Activated naive CD4-positive, alpha-beta T cell treated with anti-CD3 and anti-CD28 coated beads for 36 hours (primary cell): ENCODE measurements around the gene HOXC11. TPM values are rescaled to one million over a fixed set of nuclear protein-coding genes. Genes with fewer than 3 reads are reported as not detected.

Experiments
- CTCF ChIA-PET: fragments of 350-600 bp; sonication (Branson Sonifier 250); formaldehyde crosslinking; loops from one replicate; lab custom pipeline; 2021; ENCODE audit warnings: antibody characterized with exemption; lab: Charles Lee
- DNase-seq: peaks from one replicate; pipeline ENCODE4 v3.0.0-alpha.2; 2020
- H3K27ac Mint-ChIP-seq: one replicate; pipeline ENCODE4 v1.8.0; 2021; ENCODE audit warnings: mild to moderate bottlenecking, mixed read lengths
- H3K27me3 Mint-ChIP-seq: one replicate; pipeline ENCODE4 v1.8.0; 2021; ENCODE audit warnings: low read depth, mixed read lengths
- H3K36me3 Mint-ChIP-seq: one replicate; pipeline ENCODE4 v1.8.0; 2021; ENCODE audit warnings: low read depth, mixed read lengths
- H3K4me1 Mint-ChIP-seq: one replicate; pipeline ENCODE4 v1.8.0; 2021; ENCODE audit warnings: low read depth, mixed read lengths
- H3K4me3 Mint-ChIP-seq: one replicate; pipeline ENCODE4 v1.8.0; 2021; ENCODE audit warnings: mild to moderate bottlenecking, moderate library complexity, mixed read lengths
- H3K9me3 Mint-ChIP-seq: one replicate; pipeline ENCODE4 v1.8.0; 2021; ENCODE audit warnings: mixed read lengths
- intact Hi-C: fragments of 100-400 bp; cut with micrococcal nuclease; formaldehyde crosslinking; loops from one replicate; pipeline ENCODE4 v1.15.1; 2023
- microRNA-seq: library from miRNA; unstranded; fragments of <30 nt; microRNA quantifications from one replicate; pipeline ENCODE4 v1.2.0, GENCODE V29; 2022; ENCODE audit warnings: borderline microRNAs expressed, borderline replicate concordance
- total RNA-seq, 2 experiments: library from RNA; stranded (reverse); gene quantifications; one replicate each; pipeline ENCODE4 v1.2.3, GENCODE V29; 2021

HOXC11 gene
- total RNA-seq, 2 experiments from 2014 or later, result not detected

GRCh38 chr12:54022960-54023884 is 50.3 kb downstream of the HOXC11 start:
- Mint-ChIP-seq H3K27me3 (peaks cover 79% of the 10 kb centered on the region), H3K27ac (no peak overlapping the region), H3K4me1 (peaks cover 18% of the 10 kb centered on the region), H3K9me3 (no peaks in the 10 kb centered on the region), H3K36me3 (no peaks in the 10 kb centered on the region), H3K4me3 (no peak overlapping the region)
- DNase-seq, result no peak
- intact Hi-C loops, result no loop called here
- CTCF ChIA-PET, result interaction anchor here (1.0 to 2.6 kb wide), 7 partner anchors 9 to 191 kb away, joined by 3 to 10 read pairs (median 5); partner anchors contain the start of gene HOXC8

GRCh38 chr12:54024127-54024526 is 51.2 kb downstream of the HOXC11 start:
- Mint-ChIP-seq H3K9me3 (no peaks in the 10 kb centered on the region), H3K4me3 (no peak overlapping the region), H3K27ac (no peak overlapping the region), H3K27me3 (peaks cover 83% of the 10 kb centered on the region), H3K36me3 (no peaks in the 10 kb centered on the region), H3K4me1 (peaks cover 20% of the 10 kb centered on the region)
- CTCF ChIA-PET, result interaction anchor here (1.0 to 2.2 kb wide), 5 partner anchors 8 to 190 kb away, joined by 3 to 9 read pairs (median 4); partner anchors contain the start of gene HOXC8
- intact Hi-C loops, result no loop called here
- DNase-seq, result no peak

- Mint-ChIP-seq H3K27me3 (peaks cover 82% of the 10 kb centered on the region), H3K36me3 (no peaks in the 10 kb centered on the region), H3K27ac (no peak overlapping the region), H3K4me1 (peaks cover 23% of the 10 kb centered on the region), H3K9me3 (no peaks in the 10 kb centered on the region), H3K4me3 (no peak overlapping the region)
- CTCF ChIA-PET, result interaction anchor here (0.7 to 2.2 kb wide), 4 partner anchors 7 to 184 kb away, joined by 3 to 9 read pairs (median 4); no protein-coding TSS in a partner anchor
- intact Hi-C loops, result no loop called here
- no peak for DNase-seq
Observed at GRCh38 chr12:54024581-54025305, 51.8 kb downstream of the HOXC11 start.

DNA sequence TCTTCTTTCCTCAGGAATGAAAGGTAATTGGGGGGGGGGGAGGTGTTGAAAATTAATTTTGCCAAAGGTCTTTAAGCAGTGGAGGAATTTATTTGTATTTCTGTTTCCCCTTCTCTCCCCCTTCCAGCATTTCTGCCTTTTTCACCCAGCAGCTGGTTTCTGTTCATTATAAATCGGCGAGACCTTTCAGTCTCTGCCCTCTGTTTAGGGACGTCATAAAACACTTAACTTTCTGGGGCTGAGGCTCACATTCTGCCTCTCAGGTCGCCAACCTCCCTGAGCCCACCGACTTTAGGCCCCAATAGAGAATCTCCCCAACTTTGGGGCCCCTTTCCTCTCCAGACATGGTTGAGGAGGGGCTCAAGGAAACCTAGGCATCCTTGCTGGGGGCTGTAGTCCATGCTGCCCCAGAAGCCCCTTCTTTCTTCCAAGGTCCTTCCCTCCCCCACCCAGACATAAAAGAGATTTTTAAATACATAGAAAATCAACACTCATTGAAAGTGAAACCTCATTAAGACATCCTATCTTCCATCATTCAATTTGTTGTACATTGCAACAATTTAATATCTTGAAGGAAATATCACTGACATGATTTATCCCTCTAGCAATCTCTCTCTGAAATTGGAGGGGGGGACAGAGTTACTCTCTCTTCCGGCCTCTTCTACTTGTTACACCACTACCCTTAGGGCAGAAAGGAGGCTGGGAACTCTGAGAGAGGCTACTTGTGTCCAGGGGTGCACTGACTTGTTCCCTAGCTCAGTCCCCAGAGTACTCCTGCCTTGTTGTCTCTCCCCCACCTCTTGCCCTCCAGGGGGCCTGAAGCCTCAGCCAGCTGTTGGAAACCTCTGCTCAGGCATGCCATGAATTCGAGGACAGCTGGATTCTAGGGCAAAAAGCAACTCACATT is 52.8 kb downstream of the HOXC11 start:
- no peak overlapping the region for H3K4me3 Mint-ChIP-seq
- CTCF ChIA-PET, result interaction anchor here (1.1 to 1.2 kb wide), 2 partner anchors 20 to 29 kb away, joined by 3 to 4 read pairs; no protein-coding TSS in a partner anchor
- no peaks in the 10 kb centered on the region for H3K9me3 Mint-ChIP-seq
- intact Hi-C loops, result no loop called here
- H3K4me1 Mint-ChIP-seq, result peaks cover 22% of the 10 kb centered on the region
- no peak overlapping the region for H3K27ac Mint-ChIP-seq
- no peaks in the 10 kb centered on the region for H3K36me3 Mint-ChIP-seq
- DNase-seq, result no peak
- peaks cover 79% of the 10 kb centered on the region for H3K27me3 Mint-ChIP-seq

DNA sequence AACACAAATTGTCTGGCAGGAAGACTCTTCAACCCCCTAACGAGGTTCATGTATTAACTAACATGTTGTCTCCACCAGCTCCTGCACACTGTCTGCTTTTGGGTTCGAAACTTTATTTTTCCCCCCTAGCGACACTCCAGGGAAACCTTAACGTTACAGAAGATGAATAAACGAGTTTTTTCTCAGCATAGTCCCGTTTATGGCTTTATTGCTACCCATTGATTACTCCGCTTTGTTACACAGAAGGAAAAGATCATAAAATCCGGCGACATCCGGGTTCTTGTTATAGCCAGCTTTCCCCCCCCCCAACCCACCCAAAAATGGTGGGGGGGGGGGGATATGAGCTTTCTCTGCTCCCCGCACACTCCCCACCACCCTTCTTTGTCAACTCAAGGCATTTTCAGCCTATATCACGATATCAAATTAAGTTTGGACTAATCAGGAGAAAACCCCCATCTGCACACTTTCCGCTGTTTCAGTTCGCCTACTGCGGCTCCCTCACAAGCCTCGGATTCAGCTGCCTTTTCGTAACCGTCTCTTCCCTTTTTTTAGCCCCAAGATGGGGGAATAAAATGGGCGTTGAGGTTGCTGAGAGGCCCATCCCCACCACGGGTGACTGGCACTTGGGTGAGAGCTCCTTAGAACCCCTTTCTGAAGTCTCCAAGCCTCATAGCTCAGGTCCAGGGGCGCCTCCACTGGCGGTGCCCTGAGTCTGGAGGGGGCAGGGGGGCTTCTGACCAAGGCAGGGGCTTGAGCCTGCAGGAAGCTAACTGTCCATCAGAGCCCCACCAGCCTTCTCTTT is 53.9 kb downstream of the HOXC11 start:
- Mint-ChIP-seq H3K4me1 (peaks cover 21% of the 10 kb centered on the region), H3K4me3 (no peak overlapping the region), H3K27me3 (peaks cover 81% of the 10 kb centered on the region), H3K9me3 (no peaks in the 10 kb centered on the region), H3K36me3 (no peaks in the 10 kb centered on the region), H3K27ac (no peak overlapping the region)
- CTCF ChIA-PET, result interaction anchor here (1.1 to 2.1 kb wide), 3 partner anchors 30 to 181 kb away, joined by 3 to 11 read pairs (median 4); no protein-coding TSS in a partner anchor
- intact Hi-C loops, result no loop called here
- DNase-seq, result no peak

Small RNA genes within 50 kb of the gene (microRNA-seq; reads per million reads assigned to microRNA genes)
- not detected for gene MIR196A2

Other genes starting within 250 kb of the HOXC11 start
- 1 to 10 TPM; 8.1 to 8.3 TPM for gene CALCOCO1, start 245.7 kb upstream of the HOXC11 start, total RNA-seq
- gene CISTR, start 221.1 kb upstream of the HOXC11 start, total RNA-seq, result not detected
- not detected for gene HOXC13, start 34.3 kb upstream of the HOXC11 start, total RNA-seq
- gene HOXC12, start 18.2 kb upstream of the HOXC11 start, total RNA-seq, result not detected
- gene HOTAIR, start 1.8 kb downstream of the HOXC11 start, total RNA-seq, result not detected
- gene HOXC10, start 12.0 kb downstream of the HOXC11 start, total RNA-seq, result not detected
- gene HOXC9, start 27.0 kb downstream of the HOXC11 start, total RNA-seq, result not detected
- not detected for gene HOXC8, start 35.9 kb downstream of the HOXC11 start, total RNA-seq
- gene HOXC6, start 55.3 kb downstream of the HOXC11 start, total RNA-seq, result not detected
- not detected for gene HOXC5, start 59.9 kb downstream of the HOXC11 start, total RNA-seq
- gene HOXC4, start 80.7 kb downstream of the HOXC11 start, total RNA-seq, result under 1 TPM in 1 of 2 experiments, not detected in 1; 0.12 TPM
- gene SMUG1, start 215.9 kb downstream of the HOXC11 start, total RNA-seq, result 10 to 100 TPM; 18.2 to 19.7 TPM